ENCODE results near the gene FOXO1.
"Not testable (repeated sequence)": the region's sequence is repeated elsewhere in the genome, so short reads cannot be mapped to it uniquely, and the experiment has no call there.

Gene FOXO1

DNA sequence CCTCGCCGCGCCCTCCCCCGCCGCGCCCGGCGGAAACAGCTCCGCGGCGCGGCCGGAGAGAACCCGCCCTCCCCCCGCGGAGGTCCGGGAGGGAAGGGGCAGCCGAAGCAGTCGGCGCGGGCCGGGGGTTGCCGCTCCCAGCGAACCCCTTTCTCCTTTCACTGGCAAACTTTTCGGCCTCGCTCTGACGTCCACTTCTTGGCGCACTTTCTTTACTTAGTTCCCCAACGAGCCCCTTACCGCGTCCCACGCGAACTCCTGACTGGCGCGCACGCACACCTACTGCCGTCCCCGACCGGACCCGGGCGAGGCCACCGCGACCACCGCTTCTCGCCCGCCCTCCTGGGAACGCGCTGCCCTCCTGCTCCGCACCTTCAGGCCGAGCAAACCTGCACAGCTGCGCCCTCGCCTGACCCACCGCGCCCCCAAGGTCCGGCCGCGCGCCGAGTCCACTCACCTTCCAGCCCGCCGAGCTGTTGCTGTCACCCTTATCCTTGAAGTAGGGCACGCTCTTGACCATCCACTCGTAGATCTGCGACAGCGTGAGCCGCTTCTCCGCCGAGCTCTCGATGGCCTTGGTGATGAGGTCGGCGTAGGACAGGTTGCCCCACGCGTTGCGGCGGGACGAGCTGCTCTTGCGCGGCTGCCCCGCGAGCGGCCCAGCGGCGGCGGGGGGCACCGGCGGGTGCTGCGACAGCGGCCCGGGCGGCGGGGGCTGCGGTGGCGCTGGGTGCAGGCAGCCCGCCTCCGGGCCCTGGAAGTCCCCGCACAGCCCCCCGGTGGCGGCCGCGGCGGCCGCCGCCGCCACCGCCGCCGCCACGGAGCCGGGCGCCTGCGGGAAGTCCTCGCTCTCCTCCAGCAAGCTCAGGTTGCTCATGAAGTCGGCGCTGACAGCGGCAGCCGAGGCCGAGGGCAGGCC lies 1.1 kb downstream of the FOXO1 start:
- DNase-seq = no peak

DNA sequence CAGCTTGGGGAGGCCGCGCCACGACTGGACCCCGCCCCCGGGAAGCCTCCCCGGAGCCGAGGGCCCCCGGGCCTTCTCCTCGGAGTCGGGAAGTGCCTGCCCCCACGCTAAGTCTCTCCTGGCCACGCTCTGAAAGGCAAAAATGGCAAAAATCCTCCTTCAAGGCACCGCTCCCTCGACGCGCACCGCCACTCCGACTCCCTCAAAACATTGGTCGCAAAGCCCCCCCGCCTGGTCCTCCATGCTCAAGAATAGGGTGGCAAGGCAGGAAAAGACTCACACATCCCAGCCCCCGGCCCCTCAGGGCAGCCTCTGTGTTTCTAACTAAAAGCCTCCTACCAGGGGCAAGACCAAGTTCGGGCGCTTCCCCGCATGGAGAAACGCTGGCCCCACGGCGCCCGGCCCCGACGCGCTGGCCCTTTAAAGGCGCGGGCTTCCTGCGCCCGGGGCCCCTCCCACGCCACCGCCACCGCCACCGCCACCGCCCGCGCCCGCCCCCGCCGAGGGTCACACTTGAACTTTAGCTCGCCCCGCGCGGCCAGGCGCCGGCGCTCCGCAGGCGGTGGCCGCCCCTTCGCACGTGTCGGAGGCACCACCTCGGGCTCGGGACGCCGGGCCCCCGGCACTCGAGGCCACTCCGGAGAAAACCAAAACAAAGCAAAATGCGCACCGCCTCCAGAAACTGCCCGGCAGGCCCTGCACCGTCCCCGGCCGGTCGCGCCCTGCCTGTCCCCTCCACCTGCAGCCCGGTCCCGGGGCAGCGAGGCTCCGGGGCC lies 1.9 kb downstream of the FOXO1 start:
- DNase-seq = no peak

DNA sequence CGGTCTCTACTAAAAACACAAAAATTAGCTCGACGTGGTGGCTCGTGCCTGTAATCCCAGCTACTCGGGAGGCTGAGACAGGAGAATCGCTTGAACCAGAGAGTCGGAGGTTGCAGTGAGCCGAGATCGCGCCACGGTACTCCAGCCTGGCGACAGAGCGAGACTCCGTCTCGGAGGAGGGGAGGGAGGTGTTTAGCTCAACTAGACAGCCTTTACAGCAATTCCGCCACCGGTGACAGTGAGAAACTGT lies 2.4 kb downstream of the FOXO1 start:
- DNase-seq = not testable (repeated sequence)

DNA sequence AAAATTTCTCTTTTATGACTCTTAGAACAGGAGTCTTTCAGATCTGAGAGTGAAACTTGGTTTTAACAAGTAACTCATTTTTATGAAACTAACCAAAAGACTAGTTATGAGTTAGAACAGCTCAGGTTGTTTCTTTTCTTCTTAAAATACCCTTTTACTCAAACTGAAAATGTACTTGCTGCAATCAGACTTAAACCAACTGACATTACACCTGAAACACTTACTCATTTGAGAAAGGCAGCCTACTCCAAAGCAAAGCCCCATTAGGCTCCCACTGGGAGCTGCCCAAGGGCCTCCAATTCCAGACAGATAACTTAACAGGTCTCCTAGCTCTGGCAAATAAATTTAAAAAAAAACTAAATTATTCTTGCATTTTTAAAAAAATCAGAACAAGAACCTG lies 3.6 kb downstream of the FOXO1 start:
- DNase-seq = no peak

- DNase-seq = no peak
Observed at GRCh38 chr13:40661875-40662665, 4.4 kb downstream of the FOXO1 start.

DNA sequence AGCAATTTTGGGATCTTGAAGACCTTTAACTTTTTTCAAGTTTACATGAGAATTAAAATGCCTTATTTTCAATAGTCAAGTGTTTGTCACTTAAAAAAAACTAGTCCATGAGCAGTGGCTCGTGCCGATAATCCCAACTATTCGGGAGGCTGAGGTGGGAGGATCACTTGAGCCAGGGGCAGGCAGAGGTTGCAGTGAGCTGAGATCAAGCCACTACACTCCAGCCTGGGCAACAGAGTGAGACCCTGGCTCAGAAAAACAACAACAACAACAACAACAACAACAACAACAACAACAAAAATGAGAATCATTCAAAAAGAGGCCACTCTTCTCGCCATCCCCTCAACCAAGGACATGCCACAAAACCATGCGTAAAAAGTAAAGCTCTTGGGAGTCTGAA lies 5.7 kb downstream of the FOXO1 start:
- DNase-seq = no peak

GRCh38 chr13:40660141-40660664 lies 6.2 kb downstream of the FOXO1 start:
- no peak for DNase-seq

DNA sequence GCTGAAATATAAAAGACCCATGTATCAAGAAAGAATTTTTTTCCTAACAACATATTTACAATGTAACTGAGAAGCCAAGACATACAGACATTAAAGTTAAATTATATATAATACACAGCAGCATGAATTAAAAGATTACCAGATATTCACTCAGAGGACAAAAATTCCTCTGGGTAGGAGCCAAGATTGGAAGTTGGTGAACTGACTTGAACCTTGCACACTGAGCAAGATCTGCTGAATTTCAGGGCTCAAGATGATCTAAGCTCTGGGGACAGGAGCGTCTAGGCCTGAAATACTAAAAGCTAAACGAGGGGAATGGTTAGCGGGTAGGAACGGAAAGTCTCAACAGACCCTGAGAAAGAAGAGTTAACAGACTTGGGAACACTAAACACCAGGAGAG lies 8.5 kb downstream of the FOXO1 start:
- DNase-seq = no peak

DNA sequence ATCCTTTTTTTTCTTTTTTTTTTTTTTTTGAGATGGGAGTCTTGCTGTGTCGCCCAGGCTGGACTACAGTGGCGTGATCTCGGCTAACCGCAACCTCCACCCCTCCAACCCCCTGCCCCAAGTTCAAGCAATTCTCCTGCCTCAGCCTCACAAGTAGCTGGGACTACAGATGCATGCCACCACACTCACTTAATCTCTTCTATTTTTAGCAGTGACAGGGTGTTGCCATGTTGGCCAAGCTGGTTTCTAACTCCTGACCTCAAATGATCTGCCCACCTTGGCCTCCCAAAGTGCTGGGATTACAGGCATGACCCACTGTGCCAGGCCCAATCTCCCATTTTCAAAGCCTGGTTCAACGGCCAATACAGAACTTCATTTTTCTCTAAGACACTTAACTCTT lies 9.1 kb downstream of the FOXO1 start:
- no peak for DNase-seq

DNA sequence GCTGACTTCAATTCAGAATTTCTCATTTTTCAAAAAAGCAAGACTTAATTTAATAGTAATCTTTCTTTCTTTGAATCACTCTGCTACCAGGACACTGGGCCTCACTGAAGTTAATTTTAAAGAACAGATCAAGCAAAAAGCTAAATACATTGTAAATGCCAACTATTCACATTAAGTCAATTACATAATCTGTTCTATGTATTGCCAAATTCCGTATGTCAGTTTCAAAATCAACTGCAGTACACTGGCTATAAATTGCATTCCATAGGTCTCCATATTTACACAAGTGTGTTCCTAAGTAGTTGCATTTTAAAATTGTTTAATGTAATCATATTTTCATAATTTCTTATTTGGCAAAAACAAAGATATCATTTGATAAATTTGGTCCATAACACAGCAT lies 10.1 kb downstream of the FOXO1 start:
- no peak for DNase-seq

GRCh38 chr13:40653527-40654318 lies 12.7 kb downstream of the FOXO1 start:
- DNase-seq = no peak

- DNase-seq = no peak
Observed at GRCh38 chr13:40652588-40652940, 13.9 kb downstream of the FOXO1 start.

DNA sequence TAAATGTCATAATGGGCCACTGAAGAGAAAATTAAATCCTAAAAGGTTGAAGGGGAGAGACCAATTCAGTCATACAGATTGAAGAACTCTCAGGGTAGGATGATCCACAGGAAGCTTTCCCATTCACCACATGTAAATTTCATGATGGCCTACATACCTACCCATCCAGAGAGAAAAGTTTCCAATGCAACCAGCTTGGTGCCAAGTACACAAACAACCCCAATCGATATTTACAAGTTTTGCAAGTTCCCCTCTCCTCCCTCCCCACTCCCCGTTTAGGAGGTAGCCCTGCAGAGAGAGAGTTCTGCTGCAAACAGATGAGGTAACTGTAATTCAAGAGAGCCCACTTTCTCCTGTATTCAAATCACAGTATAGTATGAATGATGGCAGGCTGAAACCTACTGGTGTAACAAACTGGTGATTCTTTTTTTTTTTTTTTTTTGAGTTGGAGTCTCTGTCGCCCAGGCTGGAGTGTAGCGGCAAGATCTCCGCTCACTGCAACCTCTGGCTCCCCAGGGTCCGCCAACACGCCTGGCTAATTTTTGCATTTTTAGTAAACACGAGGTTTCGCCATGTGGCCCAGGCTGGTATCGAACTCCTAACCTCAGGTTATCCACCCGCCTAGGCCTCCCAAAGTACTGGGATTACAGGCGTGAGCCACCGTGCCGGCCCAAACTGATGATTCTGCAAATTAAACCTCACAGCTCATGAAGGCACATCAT lies 14.4 kb downstream of the FOXO1 start:
- no peak for DNase-seq

GRCh38 chr13:40648841-40649240 lies 17.6 kb downstream of the FOXO1 start:
- no peak for DNase-seq

DNA sequence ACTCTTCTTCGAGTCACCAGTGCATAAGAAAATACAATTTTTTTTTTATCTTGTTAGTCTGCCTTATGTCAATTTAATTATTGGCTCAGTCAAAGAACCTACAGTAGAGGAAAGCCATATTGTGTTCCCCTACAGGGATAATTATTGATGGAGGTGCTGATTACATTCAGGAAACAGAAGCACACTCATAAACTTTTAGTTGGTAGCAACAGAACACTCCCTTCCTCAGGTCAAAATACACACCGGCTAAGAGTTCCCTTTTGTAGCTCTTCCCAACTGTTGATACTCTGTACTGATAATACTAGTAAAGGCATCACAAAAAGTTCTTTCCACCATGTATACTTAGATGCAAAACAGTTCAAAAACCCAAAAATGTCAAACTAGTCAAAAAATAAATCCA lies 18.4 kb downstream of the FOXO1 start:
- no peak for DNase-seq

- no peak for DNase-seq
Observed at GRCh38 chr13:40644838-40645604, 21.4 kb downstream of the FOXO1 start.

- DNase-seq = no peak
Observed at GRCh38 chr13:40640845-40641458, 25.5 kb downstream of the FOXO1 start.

DNA sequence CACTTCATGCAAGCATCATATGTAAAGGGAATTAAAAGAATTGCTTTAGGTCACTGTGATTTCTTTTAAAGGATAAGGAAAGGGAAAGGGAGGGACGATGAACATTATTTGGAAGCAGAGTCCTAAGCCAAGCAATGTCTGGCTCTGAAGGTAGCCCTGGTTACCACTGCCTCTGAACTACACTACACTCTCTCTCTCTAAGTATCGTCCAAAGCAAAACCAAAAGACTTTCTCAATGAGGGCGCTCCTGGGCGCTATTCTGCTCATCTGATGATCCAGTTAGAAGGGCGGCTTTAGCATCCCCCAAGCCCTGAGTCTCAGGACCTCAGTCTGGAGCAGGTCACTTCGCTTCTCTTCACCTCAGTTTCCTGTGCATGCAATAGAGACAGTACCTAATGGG lies 26.2 kb downstream of the FOXO1 start:
- DNase-seq = no peak

GRCh38 chr13:40639221-40639681 lies 27.2 kb downstream of the FOXO1 start:
- no peak for DNase-seq

GRCh38 chr13:40637643-40638042 lies 28.8 kb downstream of the FOXO1 start:
- no peak for DNase-seq

Measured in GOT3 (cell line).